Measurements from ENCODE around the gene KCTD6.

Gene KCTD6

GRCh38 chr3:58482917-58483636 lies 8.8 kb upstream of the KCTD6 start:
- POLR2A ChIA-PET = no interaction called here

DNA sequence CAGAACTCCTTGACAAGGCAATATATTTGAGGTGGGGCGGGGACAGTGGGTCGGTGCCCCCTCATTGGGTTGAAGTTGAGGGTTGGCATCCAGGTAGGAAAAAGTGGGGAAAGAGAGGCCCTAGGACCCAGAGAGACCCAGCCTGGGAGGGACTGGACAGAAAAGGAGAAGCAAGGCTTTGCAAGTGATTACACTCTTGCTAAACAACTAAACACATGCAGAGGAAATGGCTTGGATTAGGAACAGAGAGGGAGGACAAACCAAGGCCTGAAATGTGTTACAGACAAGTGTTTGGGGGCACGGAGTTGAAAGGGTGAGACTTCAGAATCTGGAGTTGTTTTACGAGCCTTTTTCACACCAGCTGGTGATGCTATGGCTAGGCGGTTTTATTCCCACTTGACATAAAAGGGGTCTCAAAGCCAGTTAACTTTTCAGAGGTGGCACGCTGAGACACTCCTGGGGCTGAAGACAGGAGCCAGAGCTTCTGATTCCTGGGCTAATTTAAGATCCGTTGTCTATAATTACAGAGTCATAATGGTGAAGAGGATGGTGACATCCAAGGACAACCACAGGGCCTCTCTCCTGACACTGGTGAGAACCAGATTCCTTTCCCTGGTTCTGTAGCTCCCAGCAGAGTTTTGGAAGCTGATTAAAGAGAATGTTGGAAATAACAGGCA lies 7.7 kb upstream of the KCTD6 start:
- DNase-seq (ENCODE audit: low read depth, low spot score) = no peak
- POLR2A ChIA-PET = no interaction called here
- H3K4me3 ChIP-seq (ENCODE audit: low read depth, low read length) = no peak overlapping the region
- TF ChIP-seq, protein P1, sequence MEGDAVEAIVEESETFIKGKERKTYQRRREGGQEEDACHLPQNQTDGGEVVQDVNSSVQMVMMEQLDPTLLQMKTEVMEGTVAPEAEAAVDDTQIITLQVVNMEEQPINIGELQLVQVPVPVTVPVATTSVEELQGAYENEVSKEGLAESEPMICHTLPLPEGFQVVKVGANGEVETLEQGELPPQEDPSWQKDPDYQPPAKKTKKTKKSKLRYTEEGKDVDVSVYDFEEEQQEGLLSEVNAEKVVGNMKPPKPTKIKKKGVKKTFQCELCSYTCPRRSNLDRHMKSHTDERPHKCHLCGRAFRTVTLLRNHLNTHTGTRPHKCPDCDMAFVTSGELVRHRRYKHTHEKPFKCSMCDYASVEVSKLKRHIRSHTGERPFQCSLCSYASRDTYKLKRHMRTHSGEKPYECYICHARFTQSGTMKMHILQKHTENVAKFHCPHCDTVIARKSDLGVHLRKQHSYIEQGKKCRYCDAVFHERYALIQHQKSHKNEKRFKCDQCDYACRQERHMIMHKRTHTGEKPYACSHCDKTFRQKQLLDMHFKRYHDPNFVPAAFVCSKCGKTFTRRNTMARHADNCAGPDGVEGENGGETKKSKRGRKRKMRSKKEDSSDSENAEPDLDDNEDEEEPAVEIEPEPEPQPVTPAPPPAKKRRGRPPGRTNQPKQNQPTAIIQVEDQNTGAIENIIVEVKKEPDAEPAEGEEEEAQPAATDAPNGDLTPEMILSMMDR (IDR thresholded peaks at IDR 0.05; ENCODE audit: insufficient read depth, low read length, missing control alignments) = no peak
- CTCF ChIA-PET = interaction anchor here (1.1 to 1.7 kb wide), 5 partner anchors 8 to 177 kb away, joined by 3 to 6 read pairs (median 4); partner anchors contain the start of genes HTD2 and KCTD6

More at GRCh38 chr3:58482917-58483636, 8.8 kb upstream of the KCTD6 start:
- H3K4me3 ChIP-seq (ENCODE audit: low read depth, low read length) = no peak overlapping the region
- TF ChIP-seq, protein P1 (IDR thresholded peaks at IDR 0.05; ENCODE audit: insufficient read depth, low read length, missing control alignments) = no peak
- CTCF ChIA-PET = interaction anchor here (1.1 to 1.2 kb wide), 3 partner anchors 9 to 176 kb away, joined by 3 to 5 read pairs (median 4); partner anchors contain the start of genes HTD2 and KCTD6
- DNase-seq (ENCODE audit: low read depth, low spot score) = no peak

DNA sequence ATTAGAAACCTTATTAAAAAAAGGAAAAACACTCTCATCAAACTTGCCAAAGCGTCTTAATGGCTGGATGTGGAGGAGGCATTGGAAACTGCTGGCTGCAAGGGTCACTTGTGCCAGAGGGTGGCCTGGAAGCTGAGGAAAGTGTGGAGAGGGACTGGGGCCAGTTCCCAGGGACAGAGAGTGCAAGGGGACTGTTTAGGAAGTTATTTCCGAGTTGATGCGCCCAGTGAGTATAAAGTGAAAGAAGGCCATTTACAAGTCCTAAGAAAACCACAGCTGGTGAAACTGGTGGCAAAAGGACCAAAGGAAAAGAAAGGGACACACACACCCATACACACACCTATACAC lies 7.2 kb upstream of the KCTD6 start:
- no peak overlapping the region for H3K4me3 ChIP-seq (ENCODE audit: low read depth, low read length)
- no peak for DNase-seq (ENCODE audit: low read depth, low spot score)
- ChIA-PET CTCF (interaction anchor here (1.1 to 1.7 kb wide), 4 partner anchors 9 to 178 kb away, joined by 3 to 6 read pairs (median 4); partner anchors contain the start of gene HTD2), POLR2A (no interaction called here)
- TF ChIP-seq, protein P1 (IDR thresholded peaks at IDR 0.05; ENCODE audit: insufficient read depth, low read length, missing control alignments) = no peak

DNA sequence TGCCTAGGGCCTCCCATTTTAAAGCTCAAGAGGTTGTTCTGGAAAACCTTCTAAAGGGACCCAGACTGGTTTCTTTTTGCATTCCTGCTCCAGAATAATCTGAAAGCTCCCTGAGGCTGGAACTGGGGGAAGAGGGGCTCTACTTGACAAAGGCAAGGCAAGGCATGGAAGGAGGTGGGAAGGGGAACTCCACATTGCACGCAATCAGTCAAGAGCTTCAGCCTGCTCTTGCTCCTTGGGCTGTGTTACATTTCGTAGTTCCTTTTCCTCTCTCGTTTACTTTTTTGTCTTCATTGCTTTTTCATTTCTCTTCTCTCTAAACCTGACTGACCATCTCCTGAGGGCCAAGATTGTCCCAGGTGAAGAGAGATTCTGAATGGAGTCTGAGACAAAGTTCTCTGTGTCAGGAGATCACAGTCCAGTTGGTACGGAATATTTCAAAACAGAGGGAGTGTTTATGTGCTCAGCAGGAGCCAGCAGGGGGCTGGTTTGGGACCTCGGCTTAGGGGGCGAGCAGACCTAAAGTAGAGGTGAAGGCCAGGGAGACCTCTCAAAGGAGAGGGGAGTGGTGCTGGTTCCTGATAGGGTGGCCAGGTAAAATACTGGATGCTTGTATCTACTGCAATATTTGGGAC lies 6.0 kb upstream of the KCTD6 start:
- DNase-seq (ENCODE audit: low read depth, low spot score) = no peak
- TF ChIP-seq, protein P1 (IDR thresholded peaks at IDR 0.05; ENCODE audit: insufficient read depth, low read length, missing control alignments) = no peak
- CTCF ChIA-PET = interaction anchor here (0.9 to 4.3 kb wide), 4 partner anchors 10 to 47 kb away, joined by 3 to 13 read pairs (median 4); no protein-coding TSS in a partner anchor
- no peak overlapping the region for H3K4me3 ChIP-seq (ENCODE audit: low read depth, low read length)
- POLR2A ChIA-PET = no interaction called here

DNA sequence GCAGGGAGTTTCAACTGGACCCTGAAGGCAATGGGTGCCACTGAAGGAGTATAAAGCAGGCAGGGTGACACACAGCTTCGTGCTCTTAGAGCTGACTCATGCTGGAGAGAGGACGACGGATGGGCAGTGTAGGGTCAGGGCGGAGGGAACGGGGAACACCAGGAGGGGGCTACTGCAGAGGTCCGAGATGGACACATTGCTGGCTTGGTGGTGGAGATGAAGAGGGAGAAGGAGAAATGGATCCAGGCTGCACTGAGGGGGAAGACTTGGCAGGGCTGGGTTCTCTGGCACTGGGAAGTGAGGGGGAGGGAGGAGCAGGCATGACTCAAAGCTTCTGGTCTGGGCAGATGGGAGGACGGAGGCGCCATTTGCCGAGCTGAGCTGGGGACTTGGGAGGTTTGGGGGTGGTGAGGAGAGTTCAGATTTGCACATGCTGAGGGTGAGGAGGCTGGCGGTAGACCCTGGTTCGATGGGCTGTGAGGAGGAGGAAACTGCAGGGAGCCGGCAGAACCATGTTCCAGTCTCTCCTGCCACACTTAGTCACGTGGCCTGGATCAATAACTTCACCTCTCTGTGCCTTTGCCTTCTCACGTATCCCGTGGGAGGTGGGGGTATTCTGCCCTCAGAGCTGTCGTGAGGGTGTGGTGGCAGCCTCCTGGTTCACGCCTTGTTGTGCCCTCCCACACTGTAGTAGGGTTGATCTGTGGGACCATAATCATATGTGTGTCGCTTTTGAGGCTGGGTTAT lies 4.6 kb upstream of the KCTD6 start:
- TF ChIP-seq, protein P1 (IDR thresholded peaks at IDR 0.05; ENCODE audit: insufficient read depth, low read length, missing control alignments) = no peak
- ChIA-PET CTCF (interaction anchor here (0.9 to 4.3 kb wide), 5 partner anchors 12 to 63 kb away, joined by 3 to 13 read pairs (median 3); no protein-coding TSS in a partner anchor), POLR2A (interaction anchor here (0.8 kb wide), 1 partner anchor 54 kb away, joined by 3 read pairs; the partner anchor contains the start of gene PDHB)
- no peak overlapping the region for H3K4me3 ChIP-seq (ENCODE audit: low read depth, low read length)
- DNase-seq (ENCODE audit: low read depth, low spot score) = no peak
